Glomerular endothelial cell (primary cell): ENCODE measurements around the gene SLC4A4. TPM values are rescaled to one million over a fixed set of nuclear protein-coding genes. Genes with fewer than 3 reads are reported as not detected.

ENCODE experiments used
- DNase-seq: peaks from one replicate; pipeline ENCODE4 v3.0.0-alpha.2; 2011; ENCODE audit warnings: low read depth, low spot score; ENCODE audit errors: extremely low read depth
- total RNA-seq: library from RNA; depleted of rRNA; stranded (reverse); fragments of >200 nt; gene quantifications from 2 replicates; pipeline ENCODE4 v1.2.3, GENCODE V29; 2015

The SLC4A4 gene
- total RNA-seq, 1 donor from 2014 or later = 0.76 TPM

DNA sequence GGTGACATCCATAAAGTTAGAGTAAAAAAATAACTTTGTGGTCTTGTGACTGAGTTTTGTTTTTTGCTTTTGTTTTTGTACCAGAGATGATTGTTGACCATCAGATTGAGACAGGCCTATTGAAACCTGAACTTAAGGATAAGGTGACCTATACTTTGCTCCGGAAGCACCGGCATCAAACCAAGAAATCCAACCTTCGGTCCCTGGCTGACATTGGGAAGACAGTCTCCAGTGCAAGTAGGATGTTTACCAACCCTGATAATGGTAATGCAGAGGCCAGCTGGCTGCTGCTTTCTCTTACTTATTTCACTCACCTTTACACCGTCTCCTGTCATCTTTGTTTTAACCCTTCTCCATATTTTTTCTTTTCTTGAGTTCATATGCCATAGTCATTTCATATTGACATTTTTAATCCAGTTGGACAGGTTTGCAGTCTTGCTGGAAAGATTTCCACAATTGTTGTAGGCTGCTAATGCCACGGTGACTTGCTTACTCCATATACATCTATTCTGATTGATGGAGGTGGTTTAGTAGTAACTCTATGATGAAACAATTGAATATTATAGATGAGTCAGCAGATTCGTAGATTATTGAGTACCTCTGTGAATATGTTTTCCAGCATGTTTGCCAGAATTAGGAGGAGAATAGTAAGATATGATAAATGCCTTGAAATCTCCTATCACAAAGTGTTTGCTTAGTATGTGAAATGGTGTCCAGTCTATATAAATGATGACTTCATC lies 18.3 kb downstream of the SLC4A4 start:
- no peak for DNase-seq

DNA sequence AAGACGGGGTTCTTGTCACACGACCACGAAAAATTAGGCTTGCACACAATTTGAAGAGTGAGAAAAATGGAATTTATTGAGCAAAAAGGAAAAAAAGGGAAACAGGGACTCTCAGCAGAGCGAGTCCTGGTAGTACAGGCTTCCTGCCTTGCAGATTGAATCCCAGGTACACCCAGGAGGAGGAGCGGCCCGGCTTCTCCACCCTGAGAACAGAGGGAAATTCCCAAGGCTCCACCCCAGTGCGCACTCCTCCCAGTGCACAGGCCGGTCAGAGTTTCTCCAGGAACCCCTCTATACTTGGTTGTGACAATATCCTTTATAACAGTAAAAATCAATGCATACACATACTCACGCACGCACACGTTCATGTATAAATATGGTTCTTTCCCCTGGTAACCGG lies 22.0 kb downstream of the SLC4A4 start:
- DNase-seq = no peak

DNA sequence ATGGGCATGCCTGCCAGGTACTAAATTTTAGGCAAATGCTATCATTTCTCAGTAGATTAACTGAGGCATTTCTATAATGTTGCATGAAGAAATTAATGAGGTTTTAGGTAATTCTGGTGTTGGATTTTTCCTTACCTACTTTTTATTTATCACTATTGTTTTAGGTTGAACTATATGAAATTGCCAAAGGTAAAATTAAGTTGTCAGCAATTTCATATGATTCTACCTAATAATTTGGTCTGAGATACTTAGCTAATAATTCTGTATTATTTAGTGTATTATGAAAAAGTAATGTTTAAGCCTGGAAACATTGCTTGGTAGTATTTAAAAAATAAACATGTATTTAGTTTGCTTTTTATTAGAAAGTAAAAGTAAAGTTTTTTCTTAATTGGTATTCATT lies 22.7 kb downstream of the SLC4A4 start:
- DNase-seq = no peak

DNA sequence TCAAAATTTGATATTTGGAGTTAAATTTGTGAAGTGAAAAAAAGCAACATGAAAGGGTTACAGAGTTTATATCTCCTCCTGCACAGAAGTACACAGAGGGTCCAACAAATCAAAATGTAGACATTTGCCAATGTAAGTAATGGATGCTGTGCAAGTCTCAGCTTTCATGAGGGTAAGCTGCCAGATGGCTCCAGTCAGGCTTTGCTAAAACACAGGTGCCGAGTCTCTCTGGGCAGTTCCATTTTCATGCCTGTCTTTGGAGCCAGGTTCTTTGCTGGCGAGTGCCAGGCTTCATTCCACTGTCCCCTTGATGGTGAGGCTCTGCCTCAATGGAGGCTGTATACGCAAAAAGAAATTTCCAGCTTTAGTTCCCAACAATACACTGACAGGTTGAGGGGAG lies 27.9 kb downstream of the SLC4A4 start:
- DNase-seq = no peak

DNA sequence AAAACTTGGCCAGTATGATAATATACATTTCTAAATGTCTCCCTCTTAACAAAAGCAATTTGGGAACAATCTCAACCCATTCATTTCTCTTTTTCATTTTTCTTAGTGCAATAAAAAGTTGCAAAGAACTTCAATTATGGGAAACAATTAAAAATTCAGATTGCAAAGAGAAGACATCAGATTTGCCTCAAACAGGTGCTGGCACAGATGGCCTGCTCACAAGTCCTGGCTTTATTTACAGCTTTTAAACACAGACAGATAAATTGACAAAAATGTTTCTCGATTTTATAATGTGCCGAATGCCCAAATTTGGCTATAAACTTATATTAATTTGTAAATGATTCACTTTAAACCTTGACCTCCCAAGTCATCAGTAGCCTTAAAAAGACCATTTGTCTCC lies 28.7 kb downstream of the SLC4A4 start:
- DNase-seq = no peak

DNA sequence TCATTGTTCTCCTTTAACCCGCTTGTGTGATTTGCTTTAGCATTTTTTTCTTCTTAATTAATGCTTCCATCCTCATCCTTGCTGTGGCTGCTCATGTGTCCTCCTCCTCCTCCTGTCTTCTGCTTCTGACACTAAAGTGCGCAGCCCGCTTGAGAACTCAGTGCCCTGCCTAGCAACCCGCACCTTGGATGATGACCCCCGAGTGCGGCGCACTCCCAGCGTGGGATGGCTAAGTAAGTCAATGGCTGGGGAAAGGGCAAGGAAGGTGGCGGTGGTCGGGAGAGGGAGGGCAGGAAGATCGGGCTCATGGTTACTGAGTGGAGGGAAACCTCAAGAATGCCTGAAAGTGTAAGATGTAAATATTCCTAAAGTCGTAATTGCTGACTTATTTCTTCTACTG lies 30.1 kb downstream of the SLC4A4 start:
- DNase-seq = no peak

DNA sequence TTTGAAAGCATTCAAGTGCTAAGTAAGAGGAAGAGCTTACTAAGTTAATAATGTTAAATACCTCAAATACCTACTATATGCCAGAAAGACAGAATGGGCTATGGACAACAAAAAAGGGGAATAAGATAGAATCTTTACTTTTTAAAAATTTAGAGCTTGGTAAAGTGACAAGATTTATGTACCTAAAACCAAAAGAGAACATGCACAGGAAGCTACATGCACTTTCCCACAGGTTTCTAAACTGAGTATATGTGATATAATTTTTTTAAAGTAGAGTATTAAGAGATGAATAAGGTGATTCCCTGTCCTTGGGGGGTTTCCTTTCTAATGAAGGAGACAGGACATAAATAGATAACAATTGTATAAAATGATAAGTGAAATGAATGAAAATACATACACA lies 30.7 kb downstream of the SLC4A4 start:
- DNase-seq = no peak

DNA sequence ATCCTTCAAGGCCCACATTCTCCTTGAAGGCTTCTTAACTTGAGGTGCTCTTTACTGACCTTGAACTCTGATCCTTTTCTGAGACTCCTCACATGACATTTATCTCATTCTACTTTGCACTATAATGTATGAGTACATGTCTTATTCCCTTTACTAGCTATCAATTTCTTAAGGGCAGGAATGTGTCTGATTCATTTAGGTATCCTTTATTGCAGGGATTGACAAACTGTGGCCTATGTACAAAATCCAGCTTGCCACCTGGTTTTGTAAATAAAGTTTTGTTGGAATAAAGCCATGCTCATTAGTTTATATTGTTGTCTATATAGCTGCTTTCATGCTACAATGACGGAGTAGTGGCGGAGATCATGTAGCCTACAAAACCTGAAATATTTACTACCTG lies 36.7 kb downstream of the SLC4A4 start:
- DNase-seq = no peak

DNA sequence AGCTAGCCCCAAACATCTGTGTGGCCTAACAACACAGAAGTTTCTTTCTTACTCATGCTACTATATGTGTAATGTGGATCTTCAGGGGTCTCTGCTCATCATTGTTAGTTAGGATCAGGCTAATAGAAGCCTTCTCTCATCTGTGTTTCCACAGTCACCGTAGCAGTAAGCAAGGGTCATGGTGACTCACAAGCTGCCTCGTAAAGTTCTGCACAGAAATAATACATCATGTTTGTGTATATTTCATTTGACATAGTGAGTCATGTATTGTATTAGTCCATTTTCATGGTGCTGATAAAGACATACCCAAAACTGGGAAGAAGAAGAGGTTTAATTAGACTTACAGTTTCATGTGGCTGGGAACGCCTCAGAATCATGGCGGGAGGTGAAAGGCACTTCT lies 38.7 kb downstream of the SLC4A4 start:
- no peak for DNase-seq

DNA sequence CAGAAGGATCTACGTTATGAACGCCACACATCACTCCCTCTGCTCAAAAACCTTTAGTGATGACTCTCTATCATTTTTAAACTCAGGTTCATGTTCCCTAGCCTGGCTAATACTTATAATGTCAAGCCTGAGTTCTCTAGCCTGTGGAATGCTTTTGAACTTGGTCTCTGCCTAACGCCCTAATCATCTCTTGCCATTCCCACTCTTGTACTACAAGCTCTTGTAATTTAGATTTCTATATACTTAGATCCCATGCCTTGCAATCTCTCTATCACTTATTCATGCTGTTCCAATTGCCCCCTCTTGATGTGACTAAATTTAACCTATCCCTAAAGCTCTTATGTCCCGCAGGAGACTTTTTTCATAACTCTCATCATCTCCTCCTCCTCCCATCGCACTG lies 40.3 kb downstream of the SLC4A4 start:
- DNase-seq = no peak

DNA sequence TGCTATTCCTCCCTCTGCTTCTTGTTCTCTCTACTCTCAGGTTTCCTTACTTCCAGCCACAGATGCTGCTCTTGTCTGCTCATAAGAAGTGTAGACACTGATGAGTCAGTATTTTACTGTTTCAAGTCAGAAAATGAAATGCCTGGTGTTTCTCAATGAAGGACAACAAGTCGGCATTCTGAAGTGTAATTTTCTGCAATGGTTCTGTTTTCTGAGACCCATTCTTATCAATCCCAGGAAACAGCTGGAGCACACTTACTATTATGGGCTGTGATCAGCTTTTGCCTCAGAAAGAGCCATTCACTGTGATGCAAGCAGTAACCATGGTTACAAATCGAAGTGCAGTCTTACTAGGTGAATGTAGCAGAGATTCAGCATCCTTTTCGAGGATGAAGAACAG lies 42.0 kb downstream of the SLC4A4 start:
- DNase-seq = no peak

DNA sequence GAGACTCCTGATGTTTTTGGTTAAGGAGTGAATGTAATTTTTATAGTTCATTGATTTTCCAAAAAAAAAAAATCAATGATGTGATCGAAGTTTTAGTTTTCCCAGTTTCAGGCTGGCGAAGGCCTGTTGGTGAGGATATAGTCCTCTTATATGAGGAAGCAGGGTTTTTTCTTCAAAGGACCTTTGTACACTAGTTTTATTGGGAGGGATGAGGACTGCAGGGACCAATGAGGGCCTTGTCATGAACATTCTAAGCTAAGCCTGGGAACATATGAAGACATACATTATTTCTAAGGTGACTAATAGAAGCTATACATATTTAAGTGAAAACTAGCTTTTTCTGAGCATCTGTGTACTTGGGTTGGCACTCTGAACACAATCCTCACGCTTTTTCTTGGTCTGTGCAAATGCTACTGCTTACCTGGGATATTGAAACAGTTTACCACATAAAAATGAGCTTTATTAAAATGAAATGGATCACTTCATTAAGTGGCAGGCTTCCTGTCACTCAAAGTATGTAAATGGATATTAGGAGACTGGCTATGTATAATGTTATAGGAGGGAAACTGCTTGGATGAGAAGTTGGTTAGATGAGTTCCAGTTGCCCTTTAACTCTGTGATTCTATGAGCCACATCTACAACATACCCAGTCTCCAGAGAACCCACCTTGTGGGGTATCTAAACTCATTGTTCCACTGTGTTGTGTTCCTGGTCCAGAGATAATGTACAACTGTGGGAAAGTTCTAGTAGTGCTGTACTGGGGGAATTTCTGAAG lies 43.5 kb downstream of the SLC4A4 start:
- DNase-seq = no peak

DNA sequence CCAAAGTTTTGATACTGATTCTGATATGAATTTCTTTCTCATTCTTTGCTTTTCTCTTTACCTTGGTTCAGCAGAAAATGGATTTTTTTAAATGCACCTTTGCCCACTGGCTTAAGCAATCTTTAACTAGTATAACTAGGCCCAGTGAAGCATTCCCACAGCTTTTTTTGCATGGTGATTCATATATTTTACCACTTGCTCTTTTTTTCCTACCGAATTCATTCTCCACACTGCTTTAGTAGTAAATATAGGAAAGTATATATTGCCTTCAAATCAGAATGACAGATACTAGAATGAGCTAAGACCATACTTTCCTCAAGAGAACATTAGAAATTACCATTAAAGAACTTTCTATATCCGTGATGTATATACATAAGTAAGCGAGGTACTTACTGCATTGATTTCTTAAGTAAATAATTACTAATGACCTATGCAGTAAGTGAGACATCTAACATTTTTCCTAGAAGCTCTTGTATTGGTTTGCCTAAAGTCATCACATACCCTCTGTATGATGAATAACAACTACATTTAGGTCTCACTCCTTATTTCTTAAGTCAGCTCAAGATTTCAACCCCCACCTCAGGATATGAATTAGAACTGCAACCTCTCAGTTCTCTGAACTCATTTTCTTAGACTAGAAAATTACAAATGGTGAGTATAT lies 44.2 kb downstream of the SLC4A4 start:
- DNase-seq = no peak

DNA sequence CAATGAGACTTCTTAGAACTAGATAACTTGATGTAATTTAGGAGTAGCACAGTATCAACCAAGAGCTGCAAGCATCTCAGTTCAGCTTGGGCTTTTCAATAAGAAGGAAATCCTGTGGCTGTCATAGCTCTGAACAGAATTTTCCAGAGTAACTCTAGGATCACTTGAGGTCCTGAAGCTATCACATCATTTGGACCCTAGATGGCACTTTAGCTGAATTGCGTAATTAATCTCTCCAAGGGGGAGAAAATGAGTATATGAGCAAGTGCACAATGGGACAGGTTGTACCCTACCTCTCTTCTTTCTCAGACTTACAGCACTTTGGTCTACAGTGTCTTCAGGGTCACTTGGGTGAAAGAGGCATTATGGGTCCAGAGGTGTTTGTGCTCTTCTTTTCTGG lies 45.2 kb downstream of the SLC4A4 start:
- no peak for DNase-seq

DNA sequence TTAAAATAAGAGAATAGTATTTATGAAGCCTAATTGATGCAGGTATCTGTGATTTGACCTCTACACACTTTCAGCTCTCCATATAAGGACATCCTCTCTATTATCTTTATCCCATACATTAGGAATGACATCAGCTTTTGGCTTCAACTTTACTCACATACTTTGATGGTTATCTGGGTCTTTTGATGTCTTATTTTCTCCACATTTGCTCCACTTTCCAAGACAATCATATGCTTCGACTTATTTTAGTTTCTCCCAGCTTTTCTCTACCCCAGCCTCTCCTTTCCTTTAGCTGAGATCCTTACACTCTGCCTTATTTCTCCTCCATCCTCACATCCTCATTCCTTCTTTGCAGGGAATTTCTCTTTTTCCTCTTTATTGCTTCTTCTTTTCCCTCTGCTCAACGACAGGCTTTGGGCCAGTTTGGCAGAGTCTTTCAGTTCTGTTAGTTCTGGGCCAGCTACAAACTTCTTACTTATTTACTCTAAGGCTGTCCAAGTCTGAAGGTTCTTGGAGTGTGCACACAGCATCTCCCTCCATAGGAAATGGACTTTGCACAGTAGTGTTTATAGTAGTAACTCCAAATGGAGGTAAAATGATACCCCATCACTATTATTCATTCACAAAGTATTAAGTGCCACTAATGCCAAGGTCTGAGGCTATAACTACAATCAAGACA lies 50.5 kb downstream of the SLC4A4 start:
- DNase-seq = no peak

DNA sequence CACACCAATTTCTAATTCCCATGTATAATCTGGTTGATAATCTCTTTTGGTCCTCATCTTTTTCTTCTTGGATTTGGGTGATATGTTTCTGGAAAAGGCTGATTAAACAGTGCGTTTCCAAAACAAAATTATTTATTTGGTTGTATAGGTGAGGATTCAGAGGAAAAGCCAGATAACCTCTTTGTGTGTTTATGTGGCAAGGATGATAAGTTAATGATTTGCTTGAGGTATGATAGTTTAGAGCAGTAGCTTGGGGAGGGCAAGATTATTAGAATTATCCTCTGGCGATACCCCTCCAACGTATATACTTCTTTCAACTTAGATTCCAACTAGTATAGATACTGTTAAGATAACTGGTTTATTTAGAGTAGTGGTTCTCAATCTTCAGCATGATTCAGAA lies 53.3 kb downstream of the SLC4A4 start:
- no peak for DNase-seq

DNA sequence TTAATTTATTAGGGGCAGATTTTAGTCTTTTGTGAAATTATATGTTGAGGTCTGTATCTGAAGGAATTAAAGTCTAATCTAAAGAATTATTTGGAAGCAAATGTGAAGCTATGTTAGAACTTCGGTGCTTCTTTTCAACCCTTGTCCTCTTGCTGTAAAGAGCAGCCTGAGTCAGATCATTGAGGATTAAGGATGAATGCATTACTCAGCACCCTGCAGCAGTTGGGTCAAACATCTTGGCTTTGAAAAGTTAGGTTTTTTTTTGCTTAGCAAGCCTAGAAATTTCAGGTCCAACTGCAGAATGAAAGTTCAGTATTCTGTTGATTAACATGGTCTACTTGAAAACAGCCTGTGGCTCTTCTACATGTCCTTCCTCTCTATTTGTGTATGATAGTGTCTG lies 57.6 kb downstream of the SLC4A4 start:
- DNase-seq = no peak

DNA sequence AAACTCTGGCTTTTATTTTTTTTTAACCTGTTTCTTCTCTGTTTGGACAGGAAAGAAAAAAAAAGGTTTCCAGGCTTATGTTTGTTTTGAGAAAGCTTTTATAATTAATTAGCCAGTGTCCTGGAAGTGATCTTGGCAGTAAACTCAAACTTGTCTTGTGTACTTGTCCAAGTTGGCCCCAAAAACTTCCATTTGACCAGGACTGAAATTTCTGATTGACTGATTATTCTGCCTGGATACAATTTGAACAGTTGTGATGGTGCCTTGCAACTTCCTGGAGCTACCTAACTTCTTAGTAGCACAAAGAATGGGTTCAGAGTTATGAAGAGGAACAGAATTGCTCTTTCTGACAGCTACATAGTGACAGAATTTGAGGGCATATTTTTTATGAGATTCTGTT lies 62.0 kb downstream of the SLC4A4 start:
- DNase-seq = no peak

DNA sequence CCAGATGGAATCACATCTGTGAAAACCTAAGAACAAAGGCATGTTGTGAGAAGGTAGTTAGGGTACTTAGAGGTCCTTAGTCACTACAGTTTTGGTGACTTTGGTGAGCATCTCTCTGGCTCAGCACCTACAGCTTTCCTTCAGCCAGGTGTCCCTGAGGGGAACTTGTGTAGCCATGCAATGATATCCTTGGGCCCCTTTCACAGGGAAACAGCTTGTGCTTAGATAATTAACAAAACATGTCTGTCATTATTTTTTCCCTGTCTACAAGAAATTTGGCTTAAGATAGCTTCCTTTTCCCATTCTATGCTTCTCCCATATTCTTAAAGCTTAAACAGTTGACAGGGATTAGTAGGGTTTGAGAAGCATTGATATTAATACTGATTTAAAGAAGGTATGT lies 63.8 kb downstream of the SLC4A4 start:
- no peak for DNase-seq

DNA sequence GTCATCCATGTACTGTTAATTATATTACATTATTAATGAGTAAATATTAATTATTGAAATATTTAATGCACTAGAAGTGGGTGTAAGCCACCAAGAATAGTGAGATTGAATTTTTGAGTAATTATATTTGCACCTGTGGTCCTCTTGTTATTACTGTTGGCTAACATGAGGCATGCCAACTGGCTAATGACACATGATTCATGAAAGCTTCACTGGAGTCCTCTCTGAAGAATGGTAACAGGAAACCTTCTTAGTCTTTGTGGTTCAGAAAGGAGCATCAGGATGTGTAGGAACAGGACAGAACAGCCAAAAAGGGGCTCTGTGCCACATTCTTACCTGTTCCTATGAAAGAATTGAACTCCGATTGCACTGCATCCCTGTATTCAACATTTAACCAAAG lies 65.2 kb downstream of the SLC4A4 start:
- no peak for DNase-seq

DNA sequence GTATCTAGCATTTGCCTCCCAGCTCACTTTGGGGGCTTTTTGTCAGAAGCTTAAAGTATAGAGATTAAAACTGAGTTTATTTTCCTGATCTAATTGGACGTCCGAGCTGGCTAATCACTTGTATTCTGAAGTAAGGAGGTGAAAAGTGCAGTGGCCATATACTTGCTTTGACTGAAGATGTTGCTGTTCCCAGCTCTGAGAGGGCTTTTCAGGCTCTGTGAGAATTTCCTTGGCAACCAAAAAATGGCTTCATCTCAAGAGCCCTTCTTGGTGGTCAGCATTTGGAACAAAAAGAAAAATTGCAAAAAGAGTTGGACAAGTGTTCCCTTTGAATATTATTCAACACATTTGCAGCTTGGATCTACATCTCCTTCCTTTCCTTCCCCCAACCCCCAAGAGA lies 67.0 kb downstream of the SLC4A4 start:
- no peak for DNase-seq
